OCI-LY3 (cell line): ENCODE measurements around the gene NPLOC4.

ENCODE experiments used
- CTCF ChIP-seq: fragments of 200-600, 300-600 bp; sonication (generic); IDR thresholded peaks from 2 replicates; pipeline ENCODE4 v1.5.1; 2014; ENCODE audit warnings: antibody characterized with exemption, low read length, low read depth
- EZH2phosphoT487 ChIP-seq: fragments of 200-600 bp; shearing (Covaris generic); IDR thresholded peaks from 2 replicates; pipeline ENCODE4 v1.6.1; 2018; ENCODE audit warnings: antibody characterized with exemption, mixed run types, low read depth

DNA sequence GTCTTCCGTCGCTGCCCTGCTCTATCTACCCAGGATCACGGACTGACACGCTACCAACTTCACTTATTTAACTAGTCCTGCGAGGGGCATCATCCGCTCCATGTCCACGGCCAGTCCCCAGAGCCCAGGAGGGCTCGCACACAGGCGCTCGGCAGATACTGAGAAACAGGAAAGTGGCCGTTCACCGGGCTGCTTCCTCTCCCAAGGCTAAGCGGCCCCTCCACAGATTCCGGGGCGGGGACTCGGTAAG lies 29.1 kb upstream of the NPLOC4 start:
- no peak for TF ChIP-seq CTCF
- no peak for TF ChIP-seq EZH2phosphoT487
